ENCODE measurements around the gene CSMD2. TPM values are rescaled to one million over a fixed set of nuclear protein-coding genes. Genes with fewer than 3 reads are reported as not detected.

Gene CSMD2
- total RNA-seq, 2 experiments from 2014 or later = not detected

- Mint-ChIP-seq H3K4me1 (ENCODE audit: low read depth) (no peaks in the 10 kb centered on the region), H3K27ac (no peak overlapping the region), H3K9me3 (no peaks in the 10 kb centered on the region), H3K36me3 (ENCODE audit: low read depth) (no peaks in the 10 kb centered on the region), H3K4me3 (no peak overlapping the region), H3K27me3 (ENCODE audit: low read depth) (peaks cover 7% of the 10 kb centered on the region)
- DNase-seq = no peak
- intact Hi-C loops (cut with micrococcal nuclease) = no loop called here
- CTCF ChIA-PET = no interaction called here
Observed at GRCh38 chr1:33561576-33561975, 603.5 kb downstream of the CSMD2 start.

- CTCF ChIA-PET = no interaction called here
- no peaks in the 10 kb centered on the region for H3K36me3 Mint-ChIP-seq (ENCODE audit: low read depth)
- no peaks in the 10 kb centered on the region for H3K4me1 Mint-ChIP-seq (ENCODE audit: low read depth)
- DNase-seq = no peak
- H3K27ac Mint-ChIP-seq = no peak overlapping the region
- intact Hi-C loops (cut with micrococcal nuclease) = no loop called here
- H3K9me3 Mint-ChIP-seq = no peaks in the 10 kb centered on the region
- peaks cover 7% of the 10 kb centered on the region for H3K27me3 Mint-ChIP-seq (ENCODE audit: low read depth)
- no peak overlapping the region for H3K4me3 Mint-ChIP-seq
Observed at GRCh38 chr1:33560680-33561079, 604.4 kb downstream of the CSMD2 start.

GRCh38 chr1:33548721-33549120, 616.3 kb downstream of the CSMD2 start:
- H3K9me3 Mint-ChIP-seq = peaks cover 5% of the 10 kb centered on the region
- intact Hi-C loops (cut with micrococcal nuclease) = no loop called here
- H3K4me3 Mint-ChIP-seq = no peak overlapping the region
- no peaks in the 10 kb centered on the region for H3K4me1 Mint-ChIP-seq (ENCODE audit: low read depth)
- CTCF ChIA-PET = no interaction called here
- H3K36me3 Mint-ChIP-seq (ENCODE audit: low read depth) = no peaks in the 10 kb centered on the region
- no peak for DNase-seq
- H3K27me3 Mint-ChIP-seq (ENCODE audit: low read depth) = peaks cover 20% of the 10 kb centered on the region
- H3K27ac Mint-ChIP-seq = no peak overlapping the region

- Mint-ChIP-seq H3K27me3 (ENCODE audit: low read depth) (peaks cover 20% of the 10 kb centered on the region), H3K36me3 (ENCODE audit: low read depth) (no peaks in the 10 kb centered on the region), H3K4me1 (ENCODE audit: low read depth) (no peaks in the 10 kb centered on the region), H3K27ac (no peak overlapping the region), H3K4me3 (no peak overlapping the region), H3K9me3 (peaks cover 5% of the 10 kb centered on the region)
- intact Hi-C loops (cut with micrococcal nuclease) = no loop called here
- CTCF ChIA-PET = no interaction called here
- no peak for DNase-seq
Observed at GRCh38 chr1:33548319-33548718, 616.7 kb downstream of the CSMD2 start.

- intact Hi-C loops (cut with micrococcal nuclease) = no loop called here
- H3K4me1 Mint-ChIP-seq (ENCODE audit: low read depth) = no peaks in the 10 kb centered on the region
- no peak for DNase-seq
- peaks cover 5% of the 10 kb centered on the region for H3K9me3 Mint-ChIP-seq
- CTCF ChIA-PET = no interaction called here
- H3K36me3 Mint-ChIP-seq (ENCODE audit: low read depth) = no peaks in the 10 kb centered on the region
- H3K27me3 Mint-ChIP-seq (ENCODE audit: low read depth) = peaks cover 20% of the 10 kb centered on the region
- H3K4me3 Mint-ChIP-seq = no peak overlapping the region
- H3K27ac Mint-ChIP-seq = no peak overlapping the region
Observed at GRCh38 chr1:33547576-33547975, 617.5 kb downstream of the CSMD2 start.

- H3K27me3 Mint-ChIP-seq (ENCODE audit: low read depth) = peaks cover 3% of the 10 kb centered on the region
- intact Hi-C loops (cut with micrococcal nuclease) = no loop called here
- H3K36me3 Mint-ChIP-seq (ENCODE audit: low read depth) = no peaks in the 10 kb centered on the region
- no peaks in the 10 kb centered on the region for H3K9me3 Mint-ChIP-seq
- CTCF ChIA-PET = no interaction called here
- H3K27ac Mint-ChIP-seq = no peak overlapping the region
- H3K4me1 Mint-ChIP-seq (ENCODE audit: low read depth) = peaks cover 6% of the 10 kb centered on the region
- DNase-seq = no peak
- H3K4me3 Mint-ChIP-seq = no peak overlapping the region
Observed at GRCh38 chr1:33541966-33542365, 623.1 kb downstream of the CSMD2 start.

GRCh38 chr1:33537885-33538284, 627.1 kb downstream of the CSMD2 start:
- CTCF ChIA-PET = no interaction called here
- H3K27me3 Mint-ChIP-seq (ENCODE audit: low read depth) = peaks cover 15% of the 10 kb centered on the region
- no peak overlapping the region for H3K27ac Mint-ChIP-seq
- no peaks in the 10 kb centered on the region for H3K9me3 Mint-ChIP-seq
- intact Hi-C loops (cut with micrococcal nuclease) = no loop called here
- DNase-seq = no peak
- H3K36me3 Mint-ChIP-seq (ENCODE audit: low read depth) = no peaks in the 10 kb centered on the region
- H3K4me1 Mint-ChIP-seq (ENCODE audit: low read depth) = peaks cover 6% of the 10 kb centered on the region
- no peak overlapping the region for H3K4me3 Mint-ChIP-seq

GRCh38 chr1:33535334-33535733, 629.7 kb downstream of the CSMD2 start:
- intact Hi-C loops (cut with micrococcal nuclease) = no loop called here
- Mint-ChIP-seq H3K27me3 (ENCODE audit: low read depth) (peaks cover 15% of the 10 kb centered on the region), H3K27ac (no peak overlapping the region), H3K4me3 (no peak overlapping the region), H3K4me1 (ENCODE audit: low read depth) (peaks cover 6% of the 10 kb centered on the region), H3K9me3 (no peaks in the 10 kb centered on the region), H3K36me3 (ENCODE audit: low read depth) (no peaks in the 10 kb centered on the region)
- DNase-seq = no peak
- CTCF ChIA-PET = no interaction called here

- peaks cover 24% of the 10 kb centered on the region for H3K27me3 Mint-ChIP-seq (ENCODE audit: low read depth)
- H3K9me3 Mint-ChIP-seq = no peaks in the 10 kb centered on the region
- DNase-seq = no peak
- no peaks in the 10 kb centered on the region for H3K36me3 Mint-ChIP-seq (ENCODE audit: low read depth)
- H3K4me3 Mint-ChIP-seq = no peak overlapping the region
- no peak overlapping the region for H3K27ac Mint-ChIP-seq
- CTCF ChIA-PET = no interaction called here
- no peaks in the 10 kb centered on the region for H3K4me1 Mint-ChIP-seq (ENCODE audit: low read depth)
- intact Hi-C loops (cut with micrococcal nuclease) = no loop called here
Observed at GRCh38 chr1:33532936-33533335, 632.1 kb downstream of the CSMD2 start.

- H3K27me3 Mint-ChIP-seq (ENCODE audit: low read depth) = peaks cover 26% of the 10 kb centered on the region
- no peaks in the 10 kb centered on the region for H3K9me3 Mint-ChIP-seq
- no peak overlapping the region for H3K4me3 Mint-ChIP-seq
- intact Hi-C loops (cut with micrococcal nuclease) = no loop called here
- no peak overlapping the region for H3K27ac Mint-ChIP-seq
- CTCF ChIA-PET = no interaction called here
- no peak for DNase-seq
- H3K4me1 Mint-ChIP-seq (ENCODE audit: low read depth) = no peaks in the 10 kb centered on the region
- no peaks in the 10 kb centered on the region for H3K36me3 Mint-ChIP-seq (ENCODE audit: low read depth)
Observed at GRCh38 chr1:33532250-33532649, 632.8 kb downstream of the CSMD2 start.

- H3K27ac Mint-ChIP-seq = no peak overlapping the region
- CTCF ChIA-PET = no interaction called here
- no peaks in the 10 kb centered on the region for H3K9me3 Mint-ChIP-seq
- H3K36me3 Mint-ChIP-seq (ENCODE audit: low read depth) = no peaks in the 10 kb centered on the region
- no peaks in the 10 kb centered on the region for H3K4me1 Mint-ChIP-seq (ENCODE audit: low read depth)
- DNase-seq = no peak
- H3K27me3 Mint-ChIP-seq (ENCODE audit: low read depth) = peaks cover 29% of the 10 kb centered on the region
- no peak overlapping the region for H3K4me3 Mint-ChIP-seq
- intact Hi-C loops (cut with micrococcal nuclease) = no loop called here
Observed at GRCh38 chr1:33529957-33530356, 635.1 kb downstream of the CSMD2 start.

GRCh38 chr1:33527934-33528333, 637.1 kb downstream of the CSMD2 start:
- Mint-ChIP-seq H3K36me3 (ENCODE audit: low read depth) (no peaks in the 10 kb centered on the region), H3K27me3 (ENCODE audit: low read depth) (peaks cover 26% of the 10 kb centered on the region), H3K9me3 (no peaks in the 10 kb centered on the region), H3K4me1 (ENCODE audit: low read depth) (no peaks in the 10 kb centered on the region), H3K27ac (no peak overlapping the region), H3K4me3 (no peak overlapping the region)
- DNase-seq = no peak
- intact Hi-C loops (cut with micrococcal nuclease) = no loop called here
- CTCF ChIA-PET = no interaction called here

GRCh38 chr1:33524586-33524985, 640.4 kb downstream of the CSMD2 start:
- Mint-ChIP-seq H3K4me3 (no peak overlapping the region), H3K36me3 (ENCODE audit: low read depth) (no peaks in the 10 kb centered on the region), H3K27ac (no peak overlapping the region), H3K27me3 (ENCODE audit: low read depth) (peaks cover 31% of the 10 kb centered on the region), H3K9me3 (no peaks in the 10 kb centered on the region), H3K4me1 (ENCODE audit: low read depth) (no peaks in the 10 kb centered on the region)
- CTCF ChIA-PET = no interaction called here
- intact Hi-C loops (cut with micrococcal nuclease) = no loop called here
- no peak for DNase-seq
